ENCODE measurements around the gene CSH1.
"Not testable (repeated sequence)": the region's sequence is repeated elsewhere in the genome, so short reads cannot be mapped to it uniquely, and the experiment has no call there.

DNA sequence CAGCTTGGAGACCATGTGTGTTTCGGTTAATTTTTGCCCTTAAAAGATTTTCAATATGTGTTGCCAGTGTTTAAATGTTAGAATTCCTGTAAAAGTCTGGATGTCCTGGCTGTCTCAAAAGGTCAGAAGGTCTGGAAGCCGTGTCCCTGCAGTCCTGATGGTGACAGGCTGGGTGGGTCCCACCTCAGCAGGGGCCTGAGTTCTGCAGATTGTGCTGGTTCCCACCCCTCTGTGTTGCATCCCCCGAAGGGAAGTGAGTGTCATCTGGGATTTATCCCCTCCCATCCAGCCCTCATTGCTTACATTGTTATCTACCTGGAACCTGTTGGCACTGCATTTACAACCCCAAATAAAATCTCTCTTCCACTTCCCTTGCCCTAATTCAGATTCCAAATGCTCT is 2.4 kb downstream of the CSH1 start:
- not testable (repeated sequence) for TF ChIP-seq POLR2A, POLR2AphosphoS5 (IDR thresholded peaks at IDR 0.05)
- TF ChIP-seq, protein P1, sequence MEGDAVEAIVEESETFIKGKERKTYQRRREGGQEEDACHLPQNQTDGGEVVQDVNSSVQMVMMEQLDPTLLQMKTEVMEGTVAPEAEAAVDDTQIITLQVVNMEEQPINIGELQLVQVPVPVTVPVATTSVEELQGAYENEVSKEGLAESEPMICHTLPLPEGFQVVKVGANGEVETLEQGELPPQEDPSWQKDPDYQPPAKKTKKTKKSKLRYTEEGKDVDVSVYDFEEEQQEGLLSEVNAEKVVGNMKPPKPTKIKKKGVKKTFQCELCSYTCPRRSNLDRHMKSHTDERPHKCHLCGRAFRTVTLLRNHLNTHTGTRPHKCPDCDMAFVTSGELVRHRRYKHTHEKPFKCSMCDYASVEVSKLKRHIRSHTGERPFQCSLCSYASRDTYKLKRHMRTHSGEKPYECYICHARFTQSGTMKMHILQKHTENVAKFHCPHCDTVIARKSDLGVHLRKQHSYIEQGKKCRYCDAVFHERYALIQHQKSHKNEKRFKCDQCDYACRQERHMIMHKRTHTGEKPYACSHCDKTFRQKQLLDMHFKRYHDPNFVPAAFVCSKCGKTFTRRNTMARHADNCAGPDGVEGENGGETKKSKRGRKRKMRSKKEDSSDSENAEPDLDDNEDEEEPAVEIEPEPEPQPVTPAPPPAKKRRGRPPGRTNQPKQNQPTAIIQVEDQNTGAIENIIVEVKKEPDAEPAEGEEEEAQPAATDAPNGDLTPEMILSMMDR (IDR thresholded peaks at IDR 0.05) = not testable (repeated sequence)

Data from gastroesophageal sphincter (tissue), 3 donors.